ENCODE data around the gene MARVELD1. TPM values are rescaled to one million over a fixed set of nuclear protein-coding genes. Genes with fewer than 3 reads are reported as not detected.

The MARVELD1 gene
- total RNA-seq, 4 donors from 2014 or later, result 33.8 to 126 (median 58.7) TPM

GRCh38 chr10:97721871-97722780 is 8.6 kb downstream of the MARVELD1 start:
- TF ChIP-seq POLR2AphosphoS5 (IDR thresholded peaks at IDR 0.05), result no peak
- no peak for TF ChIP-seq POLR2A (IDR thresholded peaks at IDR 0.05)
- TF ChIP-seq EP300 (IDR thresholded peaks at IDR 0.05), result no peak
- TF ChIP-seq, protein P1, sequence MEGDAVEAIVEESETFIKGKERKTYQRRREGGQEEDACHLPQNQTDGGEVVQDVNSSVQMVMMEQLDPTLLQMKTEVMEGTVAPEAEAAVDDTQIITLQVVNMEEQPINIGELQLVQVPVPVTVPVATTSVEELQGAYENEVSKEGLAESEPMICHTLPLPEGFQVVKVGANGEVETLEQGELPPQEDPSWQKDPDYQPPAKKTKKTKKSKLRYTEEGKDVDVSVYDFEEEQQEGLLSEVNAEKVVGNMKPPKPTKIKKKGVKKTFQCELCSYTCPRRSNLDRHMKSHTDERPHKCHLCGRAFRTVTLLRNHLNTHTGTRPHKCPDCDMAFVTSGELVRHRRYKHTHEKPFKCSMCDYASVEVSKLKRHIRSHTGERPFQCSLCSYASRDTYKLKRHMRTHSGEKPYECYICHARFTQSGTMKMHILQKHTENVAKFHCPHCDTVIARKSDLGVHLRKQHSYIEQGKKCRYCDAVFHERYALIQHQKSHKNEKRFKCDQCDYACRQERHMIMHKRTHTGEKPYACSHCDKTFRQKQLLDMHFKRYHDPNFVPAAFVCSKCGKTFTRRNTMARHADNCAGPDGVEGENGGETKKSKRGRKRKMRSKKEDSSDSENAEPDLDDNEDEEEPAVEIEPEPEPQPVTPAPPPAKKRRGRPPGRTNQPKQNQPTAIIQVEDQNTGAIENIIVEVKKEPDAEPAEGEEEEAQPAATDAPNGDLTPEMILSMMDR (IDR thresholded peaks at IDR 0.05), result no peak
- 70% methylated on average over 6 to 12 of the region's 12 CpGs for WGBS, 2 donors (ENCODE audit: low coverage in 1 of 2)
- Histone ChIP-seq H3K4me3 (no peak overlapping the region), H3K36me3 (peaks cover 0 to 18% of the 10 kb centered on the region in 2 donors), H3K4me1 (peaks cover 0 to 64% (median 25%) of the 10 kb centered on the region in 3 donors), H3K9me3 (no peaks in the 10 kb centered on the region), H3K27ac (peak overlapping the region in 3 of 4 donors; percentile 24 to 63 (median 44)), H3K27me3 (no peaks in the 10 kb centered on the region)
- ATAC-seq, result no peak

- Histone ChIP-seq H3K4me3 (no peak overlapping the region), H3K9me3 (no peaks in the 10 kb centered on the region), H3K36me3 (peaks cover 0 to 11% of the 10 kb centered on the region in 2 donors), H3K27ac (peak overlapping the region in 3 of 4 donors; percentile 24 to 63 (median 37)), H3K27me3 (no peaks in the 10 kb centered on the region), H3K4me1 (peaks cover 0 to 62% (median 17%) of the 10 kb centered on the region in 3 donors)
- WGBS, 2 donors (ENCODE audit: low coverage in 1 of 2), result 95% methylated on average over 2 of the region's 3 CpGs; no CpG with 5 or more reads in 1 of the 2 donors
- TF ChIP-seq, protein P1 (IDR thresholded peaks at IDR 0.05), result no peak
- TF ChIP-seq EP300 (IDR thresholded peaks at IDR 0.05), result no peak
- TF ChIP-seq POLR2AphosphoS5 (IDR thresholded peaks at IDR 0.05), result no peak
- TF ChIP-seq POLR2A (IDR thresholded peaks at IDR 0.05), result no peak
- no peak for ATAC-seq
These were observed 9.5 kb downstream of the MARVELD1 start for GRCh38 chr10:97723001-97723400.

GRCh38 chr10:97724341-97724941 is 10.9 kb downstream of the MARVELD1 start:
- H3K4me3 ChIP-seq, result no peak overlapping the region
- no peaks in the 10 kb centered on the region for H3K9me3 ChIP-seq
- H3K36me3 ChIP-seq, result peaks cover 0 to 11% of the 10 kb centered on the region in 2 donors
- WGBS, 2 donors (ENCODE audit: low coverage in 1 of 2), result 54 to 57% methylated on average over 5 of the region's 5 CpGs
- ATAC-seq, result peak; percentile 67
- H3K4me1 ChIP-seq, result peaks cover 0 to 48% (median 3%) of the 10 kb centered on the region in 3 donors
- no peaks in the 10 kb centered on the region for H3K27me3 ChIP-seq
- TF ChIP-seq POLR2A (IDR thresholded peaks at IDR 0.05) (no peak), POLR2AphosphoS5 (IDR thresholded peaks at IDR 0.05) (peak; percentile 7), EP300 (IDR thresholded peaks at IDR 0.05) (no peak)
- TF ChIP-seq, protein P1 (IDR thresholded peaks at IDR 0.05), result no peak
- peak overlapping the region in 3 of 4 donors; percentile 31 to 63 (median 50) for H3K27ac ChIP-seq

DNA sequence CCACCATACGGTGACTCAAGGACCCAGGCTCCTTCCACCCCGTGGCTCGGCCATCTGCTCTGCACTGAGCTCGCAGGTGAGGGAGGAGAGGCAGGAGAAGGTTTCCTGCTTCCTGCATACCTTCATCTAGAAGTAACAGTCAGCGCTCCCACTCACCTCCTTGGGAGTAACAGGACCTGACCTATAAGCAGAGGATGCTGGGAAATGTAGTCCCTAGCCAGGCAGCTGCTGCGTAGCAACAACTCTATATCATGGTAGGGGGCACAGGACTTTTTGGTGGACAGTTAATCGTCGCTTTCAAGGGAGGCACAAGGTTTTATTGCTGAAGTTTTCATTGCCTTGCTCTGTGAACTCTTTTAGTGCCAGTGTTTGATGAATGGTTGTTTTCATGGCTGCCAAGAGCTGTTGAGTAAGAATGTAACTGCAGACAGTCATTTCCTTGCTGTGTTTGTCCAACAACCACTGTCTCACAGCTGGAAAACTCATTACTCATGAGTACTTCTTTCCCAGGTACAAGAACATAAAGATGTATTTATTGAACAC is 13.2 kb downstream of the MARVELD1 start:
- no peak overlapping the region for H3K4me3 ChIP-seq
- 46% methylated on average over 6 of the region's 8 CpGs; no CpG with 5 or more reads in 1 of the 2 donors for WGBS, 2 donors (ENCODE audit: low coverage in 1 of 2)

DNA sequence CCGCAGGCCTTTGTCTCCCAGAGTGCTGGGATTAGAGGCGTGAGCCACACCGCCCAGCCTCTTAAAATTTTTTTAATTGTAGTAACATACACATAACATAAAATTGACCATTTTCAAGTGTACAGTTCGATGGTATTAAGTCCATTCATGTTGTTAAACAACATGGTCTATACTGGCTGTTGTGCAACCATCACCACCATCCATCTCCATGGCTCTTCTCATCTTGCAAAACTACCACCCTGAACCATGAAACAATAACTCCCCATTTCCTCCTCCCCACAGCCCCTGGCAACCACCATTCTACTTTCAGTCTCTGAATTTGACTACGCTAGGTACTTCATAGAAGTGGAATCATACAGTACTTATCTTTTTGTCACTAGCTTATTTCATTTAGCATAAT is 15.5 kb downstream of the MARVELD1 start:
- H3K4me3 ChIP-seq, result no peak overlapping the region
- no peaks in the 10 kb centered on the region for H3K27me3 ChIP-seq
- no peaks in the 10 kb centered on the region for H3K9me3 ChIP-seq
- ATAC-seq, result no peak
- 87 to 88% methylated on average over 4 to 5 of the region's 5 CpGs for WGBS, 2 donors (ENCODE audit: low coverage in 1 of 2)
- TF ChIP-seq POLR2AphosphoS5 (IDR thresholded peaks at IDR 0.05) (no peak), EP300 (IDR thresholded peaks at IDR 0.05) (no peak), POLR2A (IDR thresholded peaks at IDR 0.05) (no peak)
- TF ChIP-seq, protein P1 (IDR thresholded peaks at IDR 0.05), result no peak
- H3K36me3 ChIP-seq, result no peaks in the 10 kb centered on the region
- no peak overlapping the region for H3K27ac ChIP-seq
- peaks cover 0 to 46% (median 2%) of the 10 kb centered on the region in 3 donors for H3K4me1 ChIP-seq

More for the DNA sequence above, 13.2 kb downstream of the MARVELD1 start:
- Histone ChIP-seq H3K4me1 (peaks cover 0 to 43% (median 2%) of the 10 kb centered on the region in 3 donors), H3K27me3 (no peaks in the 10 kb centered on the region), H3K9me3 (no peaks in the 10 kb centered on the region), H3K36me3 (peaks cover 0 to 7% of the 10 kb centered on the region in 2 donors), H3K27ac (peak overlapping the region; percentile 30 to 79 (median 77))
- TF ChIP-seq POLR2A (IDR thresholded peaks at IDR 0.05) (no peak), EP300 (IDR thresholded peaks at IDR 0.05) (no peak), POLR2AphosphoS5 (IDR thresholded peaks at IDR 0.05) (peak; percentile 84)
- peak; percentile 78 for ATAC-seq
